Measurements from ENCODE around the gene TFR2.

- TF ChIP-seq REST (IDR thresholded peaks at IDR 0.05; ENCODE audit: insufficient read depth in 1 of 2, low read depth in 2 of 2, low read length in 2 of 2) (no peak), POLR2AphosphoS5 (IDR thresholded peaks at IDR 0.05; ENCODE audit: low read depth, low read length) (no peak)
Observed at GRCh38 chr7:100684534-100685042, 43.2 kb upstream of the TFR2 start.

All from PFSK-1 (cell line).